ENCODE results near the gene TTLL7. TPM values are rescaled to one million over a fixed set of nuclear protein-coding genes. Genes with fewer than 3 reads are reported as not detected.

TTLL7 gene
- total and polyA plus RNA-seq, 2 experiments from 2014 or later = 4.1 to 6.7 TPM

DNA sequence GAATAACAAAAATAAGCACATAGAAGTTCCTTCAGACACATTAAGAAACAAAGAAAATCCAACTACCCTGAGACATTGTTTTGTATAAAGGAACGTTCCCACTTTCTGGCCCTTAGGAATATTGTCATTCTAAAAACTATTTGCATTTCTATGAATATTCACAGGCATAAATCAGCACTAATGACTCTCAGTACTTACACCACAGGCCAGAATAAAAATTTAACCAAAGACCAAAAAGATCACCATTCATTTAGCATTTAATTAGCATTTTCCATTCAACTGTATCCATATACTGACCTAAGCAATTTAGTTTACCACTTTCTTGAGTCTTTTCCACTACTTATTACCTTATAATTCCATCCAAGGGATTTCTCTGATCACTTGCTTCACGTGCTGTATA, 75.4 kb downstream of the TTLL7 start:
- H3K36me3 ChIP-seq (ENCODE audit: insufficient read depth) = no peaks in the 10 kb centered on the region
- 0 out of 2 replicates have a peak, but pooled peaks cover 5% of the 10 kb centered on the region for H3K4me1 ChIP-seq (ENCODE audit: insufficient read depth)
- H3F3A ChIP-seq (replicated peaks; ENCODE audit: low read depth) = no peaks in the 10 kb centered on the region
- TF ChIP-seq, protein P1, sequence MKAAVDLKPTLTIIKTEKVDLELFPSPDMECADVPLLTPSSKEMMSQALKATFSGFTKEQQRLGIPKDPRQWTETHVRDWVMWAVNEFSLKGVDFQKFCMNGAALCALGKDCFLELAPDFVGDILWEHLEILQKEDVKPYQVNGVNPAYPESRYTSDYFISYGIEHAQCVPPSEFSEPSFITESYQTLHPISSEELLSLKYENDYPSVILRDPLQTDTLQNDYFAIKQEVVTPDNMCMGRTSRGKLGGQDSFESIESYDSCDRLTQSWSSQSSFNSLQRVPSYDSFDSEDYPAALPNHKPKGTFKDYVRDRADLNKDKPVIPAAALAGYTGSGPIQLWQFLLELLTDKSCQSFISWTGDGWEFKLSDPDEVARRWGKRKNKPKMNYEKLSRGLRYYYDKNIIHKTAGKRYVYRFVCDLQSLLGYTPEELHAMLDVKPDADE (IDR thresholded peaks at IDR 0.05) = no peak
- TF ChIP-seq ZNF331 (CRISPR knock-in tag; IDR thresholded peaks at IDR 0.05; ENCODE audit: low read depth) (no peak), EZH2phosphoT487 (IDR thresholded peaks at IDR 0.05; ENCODE audit: unreplicated experiment) (no peak), CREB1 (CRISPR knock-in tag; IDR thresholded peaks at IDR 0.05; ENCODE audit: low read depth) (no peak), EZH2 (IDR thresholded peaks at IDR 0.05; ENCODE audit: low read depth, unreplicated experiment) (no peak), POLR2AphosphoS5 (IDR thresholded peaks at IDR 0.05; ENCODE audit: low read depth) (no peak), JUNB (IDR thresholded peaks at IDR 0.05; ENCODE audit: unreplicated experiment) (no peak)
- TF ChIP-seq, protein P2, sequence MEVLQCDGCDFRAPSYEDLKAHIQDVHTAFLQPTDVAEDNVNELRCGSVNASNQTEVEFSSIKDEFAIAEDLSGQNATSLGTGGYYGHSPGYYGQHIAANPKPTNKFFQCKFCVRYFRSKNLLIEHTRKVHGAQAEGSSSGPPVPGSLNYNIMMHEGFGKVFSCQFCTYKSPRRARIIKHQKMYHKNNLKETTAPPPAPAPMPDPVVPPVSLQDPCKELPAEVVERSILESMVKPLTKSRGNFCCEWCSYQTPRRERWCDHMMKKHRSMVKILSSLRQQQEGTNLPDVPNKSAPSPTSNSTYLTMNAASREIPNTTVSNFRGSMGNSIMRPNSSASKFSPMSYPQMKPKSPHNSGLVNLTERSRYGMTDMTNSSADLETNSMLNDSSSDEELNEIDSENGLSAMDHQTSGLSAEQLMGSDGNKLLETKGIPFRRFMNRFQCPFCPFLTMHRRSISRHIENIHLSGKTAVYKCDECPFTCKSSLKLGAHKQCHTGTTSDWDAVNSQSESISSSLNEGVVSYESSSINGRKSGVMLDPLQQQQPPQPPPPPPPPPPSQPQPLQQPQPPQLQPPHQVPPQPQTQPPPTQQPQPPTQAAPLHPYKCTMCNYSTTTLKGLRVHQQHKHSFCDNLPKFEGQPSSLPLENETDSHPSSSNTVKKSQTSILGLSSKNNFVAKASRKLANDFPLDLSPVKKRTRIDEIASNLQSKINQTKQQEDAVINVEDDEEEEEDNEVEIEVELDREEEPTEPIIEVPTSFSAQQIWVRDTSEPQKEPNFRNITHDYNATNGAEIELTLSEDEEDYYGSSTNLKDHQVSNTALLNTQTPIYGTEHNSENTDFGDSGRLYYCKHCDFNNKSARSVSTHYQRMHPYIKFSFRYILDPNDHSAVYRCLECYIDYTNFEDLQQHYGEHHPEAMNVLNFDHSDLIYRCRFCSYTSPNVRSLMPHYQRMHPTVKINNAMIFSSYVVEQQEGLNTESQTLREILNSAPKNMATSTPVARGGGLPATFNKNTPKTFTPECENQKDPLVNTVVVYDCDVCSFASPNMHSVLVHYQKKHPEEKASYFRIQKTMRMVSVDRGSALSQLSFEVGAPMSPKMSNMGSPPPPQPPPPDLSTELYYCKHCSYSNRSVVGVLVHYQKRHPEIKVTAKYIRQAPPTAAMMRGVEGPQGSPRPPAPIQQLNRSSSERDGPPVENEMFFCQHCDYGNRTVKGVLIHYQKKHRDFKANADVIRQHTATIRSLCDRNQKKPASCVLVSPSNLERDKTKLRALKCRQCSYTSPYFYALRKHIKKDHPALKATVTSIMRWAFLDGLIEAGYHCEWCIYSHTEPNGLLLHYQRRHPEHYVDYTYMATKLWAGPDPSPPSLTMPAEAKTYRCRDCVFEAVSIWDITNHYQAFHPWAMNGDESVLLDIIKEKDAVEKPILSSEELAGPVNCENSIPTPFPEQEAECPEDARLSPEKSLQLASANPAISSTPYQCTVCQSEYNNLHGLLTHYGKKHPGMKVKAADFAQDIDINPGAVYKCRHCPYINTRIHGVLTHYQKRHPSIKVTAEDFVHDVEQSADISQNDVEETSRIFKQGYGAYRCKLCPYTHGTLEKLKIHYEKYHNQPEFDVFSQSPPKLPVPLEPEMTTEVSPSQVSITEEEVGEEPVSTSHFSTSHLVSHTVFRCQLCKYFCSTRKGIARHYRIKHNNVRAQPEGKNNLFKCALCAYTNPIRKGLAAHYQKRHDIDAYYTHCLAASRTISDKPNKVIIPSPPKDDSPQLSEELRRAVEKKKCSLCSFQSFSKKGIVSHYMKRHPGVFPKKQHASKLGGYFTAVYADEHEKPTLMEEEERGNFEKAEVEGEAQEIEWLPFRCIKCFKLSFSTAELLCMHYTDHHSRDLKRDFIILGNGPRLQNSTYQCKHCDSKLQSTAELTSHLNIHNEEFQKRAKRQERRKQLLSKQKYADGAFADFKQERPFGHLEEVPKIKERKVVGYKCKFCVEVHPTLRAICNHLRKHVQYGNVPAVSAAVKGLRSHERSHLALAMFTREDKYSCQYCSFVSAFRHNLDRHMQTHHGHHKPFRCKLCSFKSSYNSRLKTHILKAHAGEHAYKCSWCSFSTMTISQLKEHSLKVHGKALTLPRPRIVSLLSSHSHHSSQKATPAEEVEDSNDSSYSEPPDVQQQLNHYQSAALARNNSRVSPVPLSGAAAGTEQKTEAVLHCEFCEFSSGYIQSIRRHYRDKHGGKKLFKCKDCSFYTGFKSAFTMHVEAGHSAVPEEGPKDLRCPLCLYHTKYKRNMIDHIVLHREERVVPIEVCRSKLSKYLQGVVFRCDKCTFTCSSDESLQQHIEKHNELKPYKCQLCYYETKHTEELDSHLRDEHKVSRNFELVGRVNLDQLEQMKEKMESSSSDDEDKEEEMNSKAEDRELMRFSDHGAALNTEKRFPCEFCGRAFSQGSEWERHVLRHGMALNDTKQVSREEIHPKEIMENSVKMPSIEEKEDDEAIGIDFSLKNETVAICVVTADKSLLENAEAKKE (CRISPR knock-in tag; IDR thresholded peaks at IDR 0.05) = no peak
- no peak overlapping the region for H3K4me3 ChIP-seq
- Mint-ChIP-seq H3K36me3 (ENCODE audit: low read depth) (no peaks in the 10 kb centered on the region), H3K27ac (no peak overlapping the region), H3K27me3 (ENCODE audit: insufficient read depth, low read depth, poor library complexity) (no peaks in the 10 kb centered on the region), H3K4me1 (peaks cover 26% of the 10 kb centered on the region), H3K4me3 (no peak overlapping the region), H3K9me3 (no peaks in the 10 kb centered on the region)
- H3K27me3 ChIP-seq (ENCODE audit: insufficient read depth) = no peaks in the 10 kb centered on the region
- H2AFZ ChIP-seq = no peak overlapping the region
- H3K4me2 ChIP-seq = no peak overlapping the region
- H3K27ac ChIP-seq (ENCODE audit: low read depth) = no peak overlapping the region
- no peaks in the 10 kb centered on the region for H3K9me2 ChIP-seq (ENCODE audit: insufficient read depth)
- no peaks in the 10 kb centered on the region for H4K20me1 ChIP-seq (replicated peaks; ENCODE audit: insufficient read depth)
- ATAC-seq (no peak), DNase-seq (ENCODE audit: low spot score) (no peak)
- no peaks in the 10 kb centered on the region for H3K79me2 ChIP-seq (replicated peaks; ENCODE audit: insufficient read depth)

Data from GM23338 (cell line).